H1 (cell line): ENCODE data around the gene MTF2. TPM values are rescaled to one million over a fixed set of nuclear protein-coding genes. Genes with fewer than 3 reads are reported as not detected.
A peak's percentile ranks its signal among the peaks of the same experiment; 100 is the strongest.

Experiments
- CTCF ChIA-PET: fragments of 300-600 bp; sonication (Branson Sonifier 250); formaldehyde crosslinking; loops from one replicate; lab custom pipeline; 2021; ENCODE audit not compliant: partially characterized antibody; lab: Charles Lee
- POLR2A ChIA-PET: fragments of 300-600 bp; sonication (Branson Sonifier 250); formaldehyde crosslinking; loops from one replicate; lab custom pipeline; 2021; ENCODE audit warnings: inconsistent platforms; ENCODE audit not compliant: partially characterized antibody; lab: Charles Lee
- DNase-seq, 2 experiments: peaks; one replicate each; pipeline versions ENCODE4 v3.0.0 to v3.0.0-alpha.2; 2010 to 2022; ENCODE audit warnings: low spot score in 2 of 2, low read depth in 1 of 2, mixed read lengths in 1 of 2
- FAIRE-seq: peaks from 2 replicates; lab custom pipeline; 2011; peaks lifted over from hg19 to GRCh38; lab: Jason Lieb, UNC
- H2AFZ ChIP-seq: 2 replicates; pipeline ENCODE4 v1.8.1; 2012; ENCODE audit warnings: low read length, inconsistent platforms
- H2AK5ac ChIP-seq: 2 replicates; pipeline ENCODE4 v1.6.1; 2013; ENCODE audit warnings: low read depth, low read length
- H2BK120ac ChIP-seq: replicated peaks from 2 replicates; pipeline ENCODE3; 2013; ENCODE audit warnings: low read depth, low read length, inconsistent platforms
- H2BK12ac ChIP-seq: 2 replicates; pipeline ENCODE4 v1.6.1; 2013; ENCODE audit warnings: low read depth, low read length
- H2BK15ac ChIP-seq: 2 replicates; pipeline ENCODE4 v1.6.1; 2013; ENCODE audit warnings: low read length
- H2BK20ac ChIP-seq: 2 replicates; pipeline ENCODE4 v1.6.1; 2013; ENCODE audit warnings: low read length
- H2BK5ac ChIP-seq: 2 replicates; pipeline ENCODE4 v1.6.1; 2013; ENCODE audit warnings: low read depth, low read length
- H3K14ac ChIP-seq: 2 replicates; pipeline ENCODE4 v1.6.1; 2013; ENCODE audit warnings: inconsistent platforms; ENCODE audit not compliant: insufficient read length
- H3K18ac ChIP-seq: 2 replicates; pipeline ENCODE4 v1.6.1; 2013; ENCODE audit warnings: low read length; ENCODE audit errors: extremely low read depth
- H3K23ac ChIP-seq: 2 replicates; pipeline ENCODE4 v1.6.1; 2013; ENCODE audit warnings: inconsistent platforms; ENCODE audit not compliant: insufficient read length
- H3K23me2 ChIP-seq: 2 replicates; pipeline ENCODE4 v1.6.1; 2013; ENCODE audit warnings: low read depth, low read length
- H3K27ac ChIP-seq: 2 replicates; pipeline ENCODE4 v1.6.1; 2011; ENCODE audit warnings: low read depth, low read length, inconsistent platforms
- H3K27me3 ChIP-seq, 4 experiments: replicated peaks in 1 of 4; 1 replicate in 1 of 4; 2 replicates in 3 of 4; pipeline versions ENCODE4 v1.6.1 to v1.8.1; 2011 to 2013; ENCODE audit warnings: low read length in 3 of 4, mild to moderate bottlenecking in 3 of 4, inconsistent platforms in 2 of 4, mixed read lengths in 2 of 4, moderate library complexity in 1 of 4; ENCODE audit not compliant: control insufficient read depth in 3 of 4, insufficient read depth in 3 of 4; ENCODE audit errors: extremely low read depth in 1 of 4
- H3K36me3 ChIP-seq, 4 experiments: 2 replicates each; pipeline versions ENCODE4 v1.6.1 to v1.8.1; 2011 to 2013; ENCODE audit warnings: mild to moderate bottlenecking in 4 of 4, low read length in 3 of 4, moderate library complexity in 2 of 4, control low read depth in 1 of 4, inconsistent platforms in 1 of 4; ENCODE audit not compliant: insufficient read depth in 4 of 4, control insufficient read depth in 2 of 4
- H3K4ac ChIP-seq: replicated peaks from 2 replicates; pipeline ENCODE3; 2013; ENCODE audit warnings: low read length, low read depth, mixed read lengths, inconsistent platforms; ENCODE audit not compliant: insufficient read length
- H3K4me1 ChIP-seq, 4 experiments: replicated peaks in 1 of 4; 1 replicate in 1 of 4; 2 replicates in 3 of 4; pipeline versions ENCODE4 v1.6.1 to v1.8.1; 2011 to 2013; ENCODE audit warnings: low read length in 3 of 4, inconsistent platforms in 2 of 4, mixed read lengths in 1 of 4; ENCODE audit not compliant: insufficient read depth in 4 of 4, control insufficient read depth in 3 of 4
- H3K4me2 ChIP-seq, 2 experiments: 2 replicates each; pipeline versions ENCODE4 v1.6.1 to v1.8.1; 2011 to 2013; ENCODE audit warnings: low read depth in 2 of 2, low read length in 2 of 2, control low read depth in 1 of 2, inconsistent platforms in 1 of 2, mild to moderate bottlenecking in 1 of 2; ENCODE audit not compliant: insufficient read depth in 1 of 2
- H3K4me3 ChIP-seq, 4 experiments: fragments of 200-600, 300-600 bp in 1 of 4; sonication (generic), shearing (Covaris generic), sonication (Bioruptor Twin) in 1 of 4; 2 replicates each; pipeline versions ENCODE4 v1.5.1 to v1.8.1; 2011 to 2016; ENCODE audit warnings: low read length in 4 of 4, low read depth in 3 of 4, control low read depth in 2 of 4, inconsistent platforms in 2 of 4, mild to moderate bottlenecking in 2 of 4, mixed read lengths in 1 of 4, moderate library complexity in 1 of 4; ENCODE audit not compliant: insufficient read depth in 2 of 4; ENCODE audit errors: extremely low read depth in 1 of 4
- H3K56ac ChIP-seq: replicated peaks from 2 replicates; pipeline ENCODE3; 2013; ENCODE audit warnings: low read depth, mild to moderate bottlenecking, mixed read lengths, low read length, inconsistent platforms; ENCODE audit not compliant: insufficient read length
- H3K79me1 ChIP-seq: 2 replicates; pipeline ENCODE4 v1.6.1; 2013; ENCODE audit warnings: low read depth, low read length, control low read depth
- H3K79me2 ChIP-seq, 2 experiments: 2 replicates each; pipeline versions ENCODE4 v1.6.1 to v1.8.1; 2012 to 2013; ENCODE audit warnings: low read length in 2 of 2, mild to moderate bottlenecking in 2 of 2, inconsistent platforms in 1 of 2; ENCODE audit not compliant: insufficient read depth in 2 of 2, control insufficient read depth in 1 of 2
- H3K9ac ChIP-seq, 4 experiments: replicated peaks in 1 of 4; 1 replicate in 1 of 4; 2 replicates in 3 of 4; pipeline versions ENCODE4 v1.6.1 to v1.8.1; 2011 to 2013; ENCODE audit warnings: low read depth in 3 of 4, low read length in 3 of 4, control low read depth in 2 of 4, mild to moderate bottlenecking in 2 of 4, moderate library complexity in 2 of 4, inconsistent platforms in 1 of 4; ENCODE audit errors: extremely low read depth in 1 of 4
- H3K9me3 ChIP-seq, 2 experiments: 2 replicates each; pipeline versions ENCODE4 v1.6.1 to v1.8.1; 2012 to 2013; ENCODE audit warnings: mild to moderate bottlenecking in 2 of 2, moderate library complexity in 2 of 2, control low read depth in 1 of 2, inconsistent platforms in 1 of 2, low read depth in 1 of 2, low read length in 1 of 2, mixed read lengths in 1 of 2; ENCODE audit not compliant: insufficient read depth in 2 of 2
- H4K20me1 ChIP-seq, 2 experiments: replicated peaks in 1 of 2; 2 replicates each; pipeline versions ENCODE3 to v1.8.1; 2011 to 2013; ENCODE audit warnings: inconsistent platforms in 2 of 2, low read length in 2 of 2, mild to moderate bottlenecking in 1 of 2; ENCODE audit not compliant: insufficient read depth in 2 of 2, control insufficient read depth in 1 of 2
- H4K5ac ChIP-seq: 2 replicates; pipeline ENCODE4 v1.6.1; 2013; ENCODE audit warnings: low read length, low read depth, mixed read lengths, inconsistent platforms; ENCODE audit not compliant: insufficient read length
- H4K8ac ChIP-seq: 2 replicates; pipeline ENCODE4 v1.8.0; 2013; ENCODE audit warnings: mild to moderate bottlenecking, moderate library complexity, low read length, inconsistent platforms; ENCODE audit not compliant: insufficient read depth; ENCODE audit errors: extremely low read depth
- H4K91ac ChIP-seq: replicated peaks from 2 replicates; pipeline ENCODE3; 2013; ENCODE audit warnings: low read length, mixed read lengths, inconsistent platforms; ENCODE audit not compliant: insufficient read length
- CHD2 ChIP-seq: IDR thresholded peaks from 2 replicates; pipeline ENCODE4 v1.6.1; 2012; ENCODE audit warnings: low read length, improper control_type of control experiment
- CTBP2 ChIP-seq: IDR thresholded peaks from 2 replicates; pipeline ENCODE4 v1.7.0; 2011; ENCODE audit warnings: borderline replicate concordance, mild to moderate bottlenecking, moderate library complexity, mixed read lengths, low read length; ENCODE audit not compliant: insufficient read depth, insufficient read length
- EP300 ChIP-seq, 2 experiments: IDR thresholded peaks; 1 replicate in 1 of 2; 2 replicates in 1 of 2; pipeline ENCODE4 v1.6.1; 2011 to 2012; ENCODE audit warnings: low read depth in 2 of 2, low read length in 2 of 2, mild to moderate bottlenecking in 2 of 2, borderline replicate concordance in 1 of 2, inconsistent platforms in 1 of 2, moderate library complexity in 1 of 2
- JUN ChIP-seq: IDR thresholded peaks from 2 replicates; pipeline ENCODE4 v1.6.1; 2011; ENCODE audit warnings: low read depth, mild to moderate bottlenecking, improper control_type of control experiment, low read length
- KDM5A ChIP-seq: fragments of 200-600 bp; IDR thresholded peaks from 2 replicates; pipeline ENCODE4 v1.7.1; 2012; ENCODE audit warnings: mild to moderate bottlenecking, low read length, inconsistent platforms, mixed read lengths
- MAFK ChIP-seq: IDR thresholded peaks from 2 replicates; pipeline ENCODE4 v1.6.1; 2012; ENCODE audit warnings: low read depth, mild to moderate bottlenecking, improper control_type of control experiment, low read length
- MAX ChIP-seq: IDR thresholded peaks from 2 replicates; pipeline ENCODE4 v1.6.1; 2012; ENCODE audit warnings: inconsistent platforms
- SRF ChIP-seq: IDR thresholded peaks from 2 replicates; pipeline ENCODE4 v1.6.1; 2011; ENCODE audit warnings: mild to moderate bottlenecking, low read depth, low read length, moderate library complexity
- TAF1 ChIP-seq: IDR thresholded peaks from 2 replicates; pipeline ENCODE4 v1.6.1; 2011; ENCODE audit warnings: mild to moderate bottlenecking, low read depth, low read length
- WGBS, 2 experiments: shearing (Covaris generic) in 1 of 2; methylation state at CpG; one replicate each; pipeline versions ENCODE4 v1.1.6 to v1.1.7; 2013 to 2015; ENCODE audit warnings: low lambda C conversion rate in 2 of 2, mixed read lengths in 2 of 2, inconsistent platforms in 1 of 2, low coverage in 1 of 2, missing lambda C conversion rate in 1 of 2; ENCODE audit not compliant: insufficient replicate concordance in 2 of 2, insufficient coverage in 1 of 2, insufficient read length in 1 of 2; ENCODE audit errors: extremely low coverage in 1 of 2, missing lambda C conversion rate in 1 of 2; 5-methylcytosine and 5-hydroxymethylcytosine counted together
- polyA plus RNA-seq, 7 experiments: library from polyadenylated mRNA; depleted of rRNA in 3 of 7; stranded (reverse) in 5 of 7; unstranded in 2 of 7; fragments of >200 nt in 5 of 7; fragments of 200-250 nt in 2 of 7; gene quantifications; 1 replicate in 5 of 7; 2 replicates in 1 of 7; 4 replicates in 1 of 7; pipeline versions ENCODE4 v1.2.1 to v1.2.3, GENCODE V29; 2011 to 2013; ENCODE audit warnings: missing spikeins in 2 of 7, mixed read lengths in 2 of 7
- total RNA-seq: library from RNA; stranded (reverse); fragmentation: NEBNext Ultra II Directional; extraction: Animal tissue kit (Norgen Biotek cat#: 25700); gene quantifications from 2 replicates; pipeline ENCODE4 v1.2.1, GENCODE V29; 2021

MTF2 gene
- total and polyA plus RNA-seq, 2 of the 8 experiments (the other 6 are each of a cell fraction or from before 2014, with no cell fraction given), result 72.1 to 102 TPM

- Histone ChIP-seq H2BK5ac (no peak overlapping the region), H3K18ac (no peak overlapping the region), H3K79me1 (no peaks in the 10 kb centered on the region), H3K79me2 (no peaks in the 10 kb centered on the region), H3K14ac (no peak overlapping the region), H2AFZ (peak overlapping the region; percentile 87; the same call in 1 of the 2 replicates), H2BK15ac (no peak overlapping the region), H3K9me3 (no peaks in the 10 kb centered on the region), H3K27me3 (no peaks in the 10 kb centered on the region), H3K23me2 (no peaks in the 10 kb centered on the region), H4K20me1 (no peaks in the 10 kb centered on the region), H2AK5ac (no peak overlapping the region), H2BK20ac (no peak overlapping the region), H3K36me3 (no peaks in the 10 kb centered on the region), H3K27ac (no peak overlapping the region), H4K5ac (no peak overlapping the region), H2BK120ac (no peak overlapping the region), H4K91ac (no peak overlapping the region), H3K23ac (no peak overlapping the region), H3K56ac (no peak overlapping the region), H3K4me2 (no peak overlapping the region), H3K9ac (no peak overlapping the region), H2BK12ac (no peak overlapping the region), H3K4me3 (no peak overlapping the region), H4K8ac (no peak overlapping the region), H3K4ac (no peak overlapping the region), H3K4me1 (peaks cover 0 to 2% (median 0%) of the 10 kb centered on the region in 4 experiments; a peak in 1 of 7 replicates)
- FAIRE-seq (no peak), DNase-seq (no peak)
- POLR2A ChIA-PET, result interaction anchor here (1.4 kb wide), 1 partner anchor 196 kb away, joined by 3 read pairs; no protein-coding TSS in a partner anchor
- WGBS, 2 experiments, result 91% methylated on average over 3 of the region's 3 CpGs; no CpG with 5 or more reads in 1 of the 2 experiments
- CTCF ChIA-PET, result interaction anchor here (0.6 to 2.3 kb wide), 6 partner anchors 10 to 1566 kb away, joined by 3 to 12 read pairs (median 4); no protein-coding TSS in a partner anchor
- no peak for TF ChIP-seq MAFK
- no peak for TF ChIP-seq TAF1
- no peak for TF ChIP-seq CHD2
- no peak for TF ChIP-seq KDM5A
- TF ChIP-seq EP300 (IDR thresholded peaks at IDR 0.05; ENCODE audit: borderline replicate concordance in 1 of 2, low read depth in 2 of 2, low read length in 2 of 2), result no peak
- TF ChIP-seq SRF, result no peak
- no peak for TF ChIP-seq MAX
- TF ChIP-seq CTBP2, result no peak
- TF ChIP-seq JUN, result no peak
Observed at GRCh38 chr1:93033785-93034184, 45.3 kb upstream of the MTF2 start.
